ENCODE measurements around the gene FUT3.

DNA sequence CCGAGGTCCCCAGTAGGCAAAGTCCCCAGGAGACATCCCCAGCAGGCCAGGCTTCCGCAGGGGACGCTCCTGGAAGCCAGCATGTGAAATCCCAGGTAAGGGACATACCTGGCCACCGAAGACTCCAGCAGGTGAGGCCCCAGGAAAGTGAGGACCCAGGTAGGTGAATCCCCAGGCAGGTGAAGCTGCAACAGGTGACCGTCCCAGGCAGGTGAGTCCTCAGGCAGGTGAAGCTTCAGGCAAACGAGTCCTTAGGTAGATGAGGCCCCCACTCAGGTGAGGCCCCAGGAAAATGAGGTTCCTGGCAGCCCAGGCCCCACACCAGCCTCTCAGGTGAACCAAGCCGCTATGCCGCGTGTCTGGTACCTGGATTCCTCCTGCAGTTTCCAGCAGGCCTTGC, 20.1 kb downstream of the FUT3 start:
- TF ChIP-seq POLR2A (IDR thresholded peaks at IDR 0.05) (no peak), EP300 (IDR thresholded peaks at IDR 0.05) (no peak), CTCF (IDR thresholded peaks at IDR 0.05) (no peak)

All from tibial nerve (tissue), 4 donors.